ENCODE data around the gene BMP8A. TPM values are rescaled to one million over a fixed set of nuclear protein-coding genes. Genes with fewer than 3 reads are reported as not detected.
"Not testable (repeated sequence)": the region's sequence is repeated elsewhere in the genome, so short reads cannot be mapped to it uniquely, and the experiment has no call there.

The BMP8A gene
- total RNA-seq, 1 donor from 2014 or later = 0.23 TPM

DNA sequence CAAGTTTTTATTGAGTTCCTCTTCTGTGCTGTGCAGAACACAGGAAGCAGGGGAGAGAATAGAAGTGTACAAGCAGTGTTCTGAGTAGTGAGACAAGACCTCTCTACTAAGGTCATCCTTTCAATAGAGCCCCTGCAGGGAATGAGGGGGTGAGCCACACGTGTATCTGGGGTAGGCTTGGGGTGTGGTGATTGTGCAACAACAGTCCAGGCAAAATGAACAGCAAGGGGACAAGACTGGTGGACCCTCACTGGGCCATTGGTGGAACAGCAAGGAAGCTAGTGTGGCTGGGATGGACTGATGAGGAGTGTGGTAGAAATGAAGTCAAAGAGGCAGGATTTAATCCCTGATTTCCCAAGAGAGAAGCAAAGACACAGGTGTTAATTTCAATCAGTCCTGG, 8.2 kb upstream of the BMP8A start:
- DNase-seq (ENCODE audit: low spot score) = no peak

DNA sequence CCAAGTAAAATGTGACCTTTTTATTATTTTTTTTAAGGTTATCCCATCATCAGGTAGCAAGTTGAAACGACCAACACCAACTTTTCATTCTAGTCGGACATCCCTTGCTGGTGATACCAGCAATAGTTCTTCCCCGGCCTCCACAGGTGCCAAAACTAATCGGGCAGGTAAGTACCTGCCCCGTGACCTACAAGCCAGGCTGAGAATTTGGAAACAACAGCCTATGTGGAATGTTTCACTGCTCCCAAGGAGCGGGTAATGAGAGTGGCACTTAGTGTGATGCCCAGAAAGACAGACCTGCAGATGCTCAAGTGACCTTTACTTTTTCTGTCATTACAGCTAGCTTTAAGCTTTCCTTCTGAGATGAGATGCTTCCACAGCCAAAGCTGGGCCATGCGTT, 6.9 kb upstream of the BMP8A start:
- DNase-seq (ENCODE audit: low spot score) = no peak

DNA sequence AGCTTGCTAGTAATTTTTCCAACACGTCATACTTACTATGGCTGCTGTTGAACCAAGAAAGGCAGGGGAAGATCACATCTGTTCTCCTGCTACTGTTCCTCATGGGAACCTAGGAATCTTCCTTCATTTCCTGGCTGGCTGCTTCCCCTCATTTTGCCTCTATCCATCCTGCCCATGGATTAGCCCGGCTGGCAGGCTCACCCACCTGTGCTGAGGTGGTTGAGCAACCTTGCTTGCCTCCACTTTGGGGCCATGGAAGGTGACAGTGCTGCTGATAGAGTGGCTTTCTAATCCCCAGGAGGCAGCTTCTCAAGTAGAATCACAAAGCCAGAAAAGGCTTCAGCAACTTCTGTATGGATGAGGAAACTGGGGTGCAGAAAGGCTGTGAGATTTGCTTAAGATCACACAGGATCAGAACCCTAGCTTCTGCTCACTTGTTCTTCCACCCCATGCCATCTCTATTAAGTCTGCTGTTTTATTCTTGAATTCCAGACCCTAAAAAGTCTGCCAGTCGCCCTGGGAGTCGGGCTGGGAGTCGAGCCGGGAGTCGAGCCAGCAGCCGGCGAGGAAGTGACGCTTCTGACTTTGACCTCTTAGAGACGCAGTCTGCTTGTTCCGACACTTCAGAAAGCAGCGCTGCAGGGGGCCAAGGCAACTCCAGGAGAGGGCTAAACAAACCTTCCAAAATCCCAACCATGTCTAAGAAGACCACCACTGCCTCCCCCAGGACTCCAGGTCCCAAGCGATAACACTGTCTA, 6.2 kb upstream of the BMP8A start:
- DNase-seq (ENCODE audit: low spot score) = no peak

DNA sequence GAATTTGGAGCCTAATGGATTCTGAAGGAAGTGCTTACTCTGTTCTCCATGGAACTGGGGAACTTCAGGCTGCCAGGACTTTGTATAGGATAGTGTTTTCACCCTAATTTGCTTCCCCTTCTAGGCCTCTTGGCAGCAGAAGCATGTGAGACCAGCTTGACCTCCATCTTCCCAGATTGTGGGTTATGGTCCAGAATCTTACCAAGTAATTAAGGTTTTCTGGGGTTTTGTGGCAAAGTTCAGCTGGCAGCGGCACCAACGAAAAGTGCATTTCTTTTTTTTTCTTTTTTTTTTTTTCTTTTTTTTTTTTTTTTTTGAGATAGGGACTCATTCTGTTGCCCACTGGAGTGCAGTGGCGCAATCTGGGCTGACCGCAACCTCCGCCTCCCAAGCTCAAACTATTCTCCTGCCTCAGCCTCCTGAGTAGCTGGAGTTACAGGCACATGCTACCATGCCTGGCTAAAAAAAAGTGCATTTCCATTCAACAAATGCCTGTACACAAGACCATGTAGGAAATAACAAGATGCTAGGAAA, 3.4 kb upstream of the BMP8A start:
- DNase-seq (ENCODE audit: low spot score) = no peak

DNA sequence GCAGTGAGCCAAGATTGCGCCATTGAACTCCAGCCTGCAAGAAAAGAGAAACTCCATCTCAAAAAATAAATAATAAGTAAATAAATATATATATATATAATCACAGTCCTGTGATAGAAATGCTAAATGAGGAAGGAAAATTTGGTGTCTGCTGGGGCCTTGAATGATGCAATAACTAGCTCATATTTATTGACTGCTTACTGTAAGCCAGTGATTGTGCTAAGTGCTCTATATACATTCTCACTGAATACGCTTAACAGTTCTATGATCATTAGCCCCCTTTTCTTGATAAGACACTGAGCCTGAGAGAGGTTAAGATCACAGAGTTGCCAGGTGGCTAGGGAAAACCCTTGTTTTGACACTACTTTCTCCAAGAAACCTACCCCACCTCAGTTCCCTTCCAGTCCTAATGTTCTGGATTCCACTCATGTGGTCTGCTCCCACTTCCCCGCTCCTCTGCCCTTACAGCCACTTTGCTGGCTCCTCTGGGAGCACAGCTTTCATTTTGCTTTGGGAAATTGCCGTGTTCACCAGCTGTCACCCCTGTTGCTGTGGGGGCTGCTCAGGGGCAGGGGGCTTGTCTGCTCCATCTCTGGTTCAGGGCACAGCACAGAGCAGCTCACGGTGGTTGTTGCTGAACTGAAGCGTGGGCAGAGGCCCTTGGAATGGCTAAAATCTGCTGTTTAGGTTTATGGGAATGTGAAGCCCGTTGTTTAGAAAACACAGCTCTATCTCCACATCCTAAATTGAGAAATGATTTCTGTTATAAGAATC, 2.5 kb upstream of the BMP8A start:
- no peak for DNase-seq (ENCODE audit: low spot score)

DNA sequence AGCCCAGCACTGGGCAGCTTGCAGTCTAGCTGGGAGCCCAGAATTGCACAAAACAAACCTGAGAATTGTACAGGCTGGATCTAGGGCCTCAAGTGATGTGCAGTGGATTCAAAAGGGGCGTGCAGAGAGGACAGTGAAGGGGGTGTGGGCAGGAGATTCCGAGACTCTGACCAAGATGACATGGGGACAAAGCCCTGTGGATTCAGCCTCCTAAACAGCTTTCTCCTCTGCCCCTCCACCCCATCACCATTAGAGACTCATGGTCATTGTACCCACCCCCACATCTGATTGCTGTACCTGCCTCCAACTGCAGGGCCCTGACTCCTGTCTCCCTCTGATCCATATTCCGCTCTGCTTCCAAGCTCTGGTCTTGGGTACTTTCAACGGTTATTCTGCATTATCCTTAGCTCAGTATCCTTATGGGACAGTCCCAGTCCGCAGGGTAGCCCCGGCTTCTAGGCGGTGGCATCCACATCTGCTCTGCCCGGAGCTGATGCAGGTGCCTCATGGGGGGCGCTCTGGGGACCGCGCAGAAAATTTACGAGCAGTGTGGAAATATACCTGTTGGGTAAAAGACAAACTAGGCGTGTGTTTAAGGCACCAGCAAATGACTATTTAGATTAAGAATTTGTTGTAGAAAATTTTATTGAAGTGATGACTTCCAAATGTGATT, 1.7 kb upstream of the BMP8A start:
- DNase-seq (ENCODE audit: low spot score) = no peak

DNA sequence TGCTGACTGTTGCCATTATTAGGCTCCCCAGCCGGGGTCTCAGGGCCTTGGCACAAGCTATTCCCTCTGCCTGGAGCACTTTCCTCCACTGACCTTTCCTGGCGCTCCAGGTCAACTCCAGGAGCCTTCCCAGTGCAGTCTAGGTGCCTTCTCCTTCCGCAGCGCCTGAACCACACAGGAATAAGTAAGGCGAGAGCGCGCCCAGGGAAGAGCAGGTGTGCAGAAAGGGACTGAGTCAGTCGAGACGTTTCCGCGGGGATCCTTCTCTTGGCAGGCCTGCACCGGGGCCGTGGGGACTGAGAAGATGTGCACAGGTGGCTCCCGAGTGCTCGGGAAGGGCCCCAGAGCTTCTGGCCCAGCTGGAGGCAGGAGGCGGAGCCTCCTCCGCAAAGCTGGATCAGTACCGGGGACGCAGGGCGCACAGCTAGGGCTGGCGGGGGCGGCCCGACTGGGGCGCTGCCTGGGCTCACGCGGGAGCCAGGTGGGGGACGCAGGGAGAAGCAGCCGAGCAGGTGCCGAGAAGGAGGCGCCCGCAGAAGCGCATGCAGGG, 765 bp upstream of the BMP8A start:
- no peak for DNase-seq (ENCODE audit: low spot score)

DNA sequence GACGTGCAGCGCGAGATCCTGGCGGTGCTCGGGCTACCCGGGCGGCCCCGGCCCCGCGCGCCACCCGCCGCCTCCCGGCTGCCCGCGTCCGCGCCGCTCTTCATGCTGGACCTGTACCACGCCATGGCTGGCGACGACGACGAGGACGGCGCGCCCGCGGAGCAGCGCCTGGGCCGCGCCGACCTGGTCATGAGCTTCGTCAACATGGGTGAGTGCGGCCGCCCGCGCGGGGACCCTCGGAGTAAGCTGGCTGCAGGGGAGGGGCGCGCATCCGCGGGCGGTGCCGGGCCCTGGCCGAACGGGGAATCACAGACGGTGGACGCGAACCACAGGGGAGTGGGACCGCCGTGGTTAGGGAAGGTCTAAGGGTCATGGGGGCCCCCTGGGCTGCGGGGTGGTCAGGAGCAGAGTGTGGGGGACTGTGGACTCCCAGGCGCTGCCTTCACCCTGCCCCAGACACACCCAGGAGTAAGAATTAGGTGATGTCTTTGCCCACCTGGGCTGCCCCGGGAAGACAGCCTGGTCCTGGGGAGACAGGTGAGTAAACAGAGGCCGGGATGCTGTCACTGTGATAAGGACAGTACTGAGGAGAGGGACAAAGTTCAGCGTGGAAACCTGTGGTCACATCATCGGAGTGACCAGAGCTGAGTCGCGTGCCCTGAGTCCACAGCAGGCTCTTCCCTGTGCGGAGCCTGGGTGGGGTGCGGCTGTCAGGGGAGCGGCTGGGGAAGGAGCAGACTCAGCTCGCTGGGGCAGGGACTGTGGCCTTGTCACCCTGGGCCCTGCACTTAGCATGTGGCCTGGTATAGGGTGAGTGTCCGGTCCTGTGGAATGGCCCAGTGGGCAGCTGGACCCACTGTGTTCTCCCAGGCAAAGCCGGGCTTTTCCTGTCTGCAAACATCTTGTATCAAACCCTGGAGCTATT, 944 bp downstream of the BMP8A start:
- not testable (repeated sequence) for DNase-seq (ENCODE audit: low spot score)

DNA sequence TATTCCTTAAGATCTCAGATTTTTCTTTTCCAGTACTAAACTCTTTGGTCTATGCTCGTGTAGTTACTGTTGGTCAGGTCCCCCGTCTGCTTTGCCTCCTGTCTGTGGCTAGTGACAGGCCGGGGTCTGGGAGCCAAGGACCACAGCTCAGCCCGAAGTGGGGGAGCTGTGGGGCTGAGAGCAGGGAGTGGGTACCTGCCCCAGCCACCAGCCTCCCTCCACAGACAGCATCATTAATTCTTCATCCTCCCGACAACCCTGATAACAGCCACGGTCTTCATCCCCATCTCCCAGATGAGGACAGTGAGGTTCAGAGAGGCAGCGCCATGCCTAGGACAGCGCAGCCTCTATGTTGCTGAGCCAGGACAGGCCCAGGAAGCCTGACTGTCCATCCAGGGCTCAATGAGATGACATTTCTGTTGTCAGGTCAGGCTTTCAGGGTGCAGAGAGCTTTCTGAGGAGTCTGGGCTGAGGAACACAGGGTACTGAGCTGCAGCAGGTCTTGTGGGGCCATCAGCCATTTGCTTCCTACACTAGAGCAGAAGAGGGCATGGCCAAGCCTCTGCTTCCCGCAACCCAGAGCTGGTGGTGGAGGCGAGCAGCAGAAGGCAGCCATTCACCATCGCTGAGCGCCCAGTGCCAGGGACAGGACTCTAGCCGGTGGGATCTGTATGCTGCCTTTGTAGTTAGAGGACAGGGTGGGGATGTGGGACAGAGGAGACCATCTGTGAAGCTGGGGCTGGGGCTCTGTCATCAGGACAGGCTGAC, 1.8 kb downstream of the BMP8A start:
- not testable (repeated sequence) for DNase-seq (ENCODE audit: low spot score)

DNA sequence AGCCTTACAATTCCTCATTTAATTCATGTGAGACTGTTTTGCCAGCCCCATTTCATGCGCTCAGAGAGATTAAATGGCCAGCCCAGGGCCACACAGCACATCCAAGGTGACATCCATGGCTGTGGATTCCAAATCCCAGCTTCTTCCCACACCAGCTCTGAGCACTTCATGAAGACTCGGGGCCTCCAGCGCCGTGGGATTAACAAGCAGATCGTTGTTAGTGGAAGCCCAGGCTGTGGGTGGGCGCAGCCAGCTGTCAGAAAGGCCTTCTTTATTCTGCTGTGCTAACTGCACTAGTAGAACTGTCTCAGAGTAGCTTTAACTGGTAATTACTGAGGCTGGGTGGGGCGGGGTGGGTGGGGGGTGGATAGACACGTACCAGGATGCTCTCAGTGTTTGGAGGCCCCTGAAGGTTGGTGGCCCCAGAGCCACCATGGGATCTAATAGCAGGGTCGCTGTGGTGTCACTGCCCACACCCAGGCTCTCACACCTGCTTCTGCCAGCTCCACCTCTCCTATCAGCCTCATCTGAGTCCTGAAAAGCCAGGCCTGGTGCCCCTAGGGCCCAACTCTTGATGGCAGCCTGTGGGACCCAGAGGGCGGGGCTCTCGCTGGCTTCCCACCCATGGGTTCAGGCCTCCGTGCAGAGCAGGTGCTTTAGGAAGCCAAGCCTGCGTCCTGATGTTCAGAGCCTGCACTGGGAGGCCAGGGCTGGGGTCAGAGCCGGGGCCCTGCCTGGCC, 3.4 kb downstream of the BMP8A start:
- DNase-seq (ENCODE audit: low spot score) = no peak

DNA sequence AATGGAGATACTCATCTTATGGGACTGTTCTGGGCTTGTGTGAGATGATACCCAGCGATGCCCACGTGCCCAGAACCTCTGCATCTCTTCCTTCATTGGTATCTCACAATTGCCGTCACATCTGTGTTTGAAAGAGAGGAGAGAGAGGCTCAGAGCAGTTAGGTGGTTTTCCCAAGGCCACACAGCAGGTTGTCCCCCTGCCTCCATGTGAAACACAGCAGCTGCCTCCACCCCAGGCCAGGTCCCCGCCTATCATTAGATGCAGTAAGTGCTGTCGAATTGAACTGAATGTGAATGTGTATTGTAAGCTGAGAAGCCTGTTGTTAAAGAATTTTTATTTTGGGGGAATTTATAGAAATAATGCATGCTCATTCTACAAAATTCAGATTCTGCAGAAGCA, 5.1 kb downstream of the BMP8A start:
- DNase-seq (ENCODE audit: low spot score) = not testable (repeated sequence)

DNA sequence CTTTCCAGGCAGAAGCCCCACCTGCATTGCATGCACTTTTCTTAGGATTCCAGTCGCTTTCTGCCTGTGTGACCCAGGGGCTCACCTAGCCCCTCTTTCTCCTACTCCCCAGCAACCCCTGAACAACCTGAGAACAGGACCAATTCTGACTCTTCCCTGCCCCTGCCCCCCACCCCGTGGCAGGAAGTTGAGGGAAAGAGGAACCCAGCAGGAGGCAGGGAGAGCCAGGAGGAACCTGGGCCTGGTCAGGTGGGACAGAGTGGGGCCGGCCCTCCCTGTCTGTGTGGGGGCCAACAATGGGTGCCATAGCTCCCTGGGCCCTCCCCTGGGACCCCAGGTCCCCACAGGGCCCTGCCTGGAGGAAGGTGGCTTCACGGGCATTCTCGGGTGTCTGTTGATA, 6.1 kb downstream of the BMP8A start:
- no peak for DNase-seq (ENCODE audit: low spot score)

DNA sequence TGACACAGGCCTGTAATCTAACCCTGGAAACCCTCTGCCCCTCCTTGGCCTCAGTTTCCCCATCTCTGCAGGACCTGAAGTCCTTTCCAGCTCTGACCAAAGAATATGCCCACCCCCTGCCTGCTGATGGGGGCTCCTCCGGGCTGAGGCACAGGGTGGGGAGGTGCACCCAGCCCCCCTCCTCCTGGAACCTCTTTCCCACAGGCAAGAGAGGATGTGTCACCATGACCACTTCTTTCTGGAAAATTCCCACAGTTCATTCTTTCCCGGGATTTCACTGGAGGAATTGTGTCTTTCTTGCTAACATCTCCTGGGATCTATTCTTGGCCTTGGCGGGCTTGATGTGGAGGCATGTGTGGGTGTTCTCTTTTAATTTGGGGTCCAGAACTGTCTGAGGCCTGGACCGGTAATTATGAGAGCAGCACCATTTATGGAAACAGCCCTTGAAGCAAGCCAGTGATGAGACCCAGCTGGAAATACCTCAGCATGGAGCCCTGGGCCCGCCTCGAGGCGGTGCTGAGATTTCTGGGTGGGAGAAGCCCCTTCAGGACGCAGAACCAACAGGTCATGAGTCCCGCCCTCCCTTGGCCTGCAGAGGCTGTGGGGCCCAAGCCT, 6.8 kb downstream of the BMP8A start:
- not testable (repeated sequence) for DNase-seq (ENCODE audit: low spot score)

DNA sequence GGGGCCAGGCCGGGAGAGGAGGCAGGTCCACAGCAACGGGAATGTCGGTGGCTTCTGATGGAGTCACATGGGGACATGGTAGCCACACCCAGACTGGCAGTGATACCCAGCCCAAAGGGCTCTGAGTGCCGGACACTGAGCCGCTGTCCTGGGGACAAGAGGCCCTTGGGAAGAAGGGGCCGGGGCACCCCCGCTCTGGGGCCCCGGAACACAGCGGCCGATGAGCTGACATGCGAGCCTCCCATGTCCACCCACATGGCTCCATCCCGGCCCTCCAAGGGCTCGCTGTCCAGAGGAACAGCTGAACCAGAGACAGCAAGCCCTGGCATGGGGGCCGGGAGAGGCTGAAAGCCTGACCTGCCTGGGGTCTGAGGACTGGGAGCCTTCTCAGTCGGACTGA, 7.4 kb downstream of the BMP8A start:
- DNase-seq (ENCODE audit: low spot score) = not testable (repeated sequence)

DNA sequence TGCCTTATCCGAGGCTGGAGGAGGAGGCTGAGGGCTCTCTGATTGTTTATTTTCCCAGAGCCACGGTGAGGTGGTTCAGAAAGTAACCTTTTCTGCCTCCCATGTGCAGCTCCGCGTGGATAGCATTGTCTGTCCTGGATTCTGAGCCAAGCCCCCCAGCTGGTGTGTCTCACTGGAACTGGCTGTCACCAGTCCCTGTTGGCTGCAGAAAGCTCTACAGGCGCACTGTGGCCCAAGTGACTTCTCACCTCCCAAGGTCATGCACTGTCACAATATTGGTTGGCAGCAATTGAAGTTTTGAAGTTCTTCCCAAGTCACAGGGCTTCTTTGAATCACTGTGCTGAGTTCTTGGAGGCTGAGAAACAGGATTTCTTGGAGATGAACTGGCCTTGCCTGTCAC, 8.2 kb downstream of the BMP8A start:
- no peak for DNase-seq (ENCODE audit: low spot score)

DNA sequence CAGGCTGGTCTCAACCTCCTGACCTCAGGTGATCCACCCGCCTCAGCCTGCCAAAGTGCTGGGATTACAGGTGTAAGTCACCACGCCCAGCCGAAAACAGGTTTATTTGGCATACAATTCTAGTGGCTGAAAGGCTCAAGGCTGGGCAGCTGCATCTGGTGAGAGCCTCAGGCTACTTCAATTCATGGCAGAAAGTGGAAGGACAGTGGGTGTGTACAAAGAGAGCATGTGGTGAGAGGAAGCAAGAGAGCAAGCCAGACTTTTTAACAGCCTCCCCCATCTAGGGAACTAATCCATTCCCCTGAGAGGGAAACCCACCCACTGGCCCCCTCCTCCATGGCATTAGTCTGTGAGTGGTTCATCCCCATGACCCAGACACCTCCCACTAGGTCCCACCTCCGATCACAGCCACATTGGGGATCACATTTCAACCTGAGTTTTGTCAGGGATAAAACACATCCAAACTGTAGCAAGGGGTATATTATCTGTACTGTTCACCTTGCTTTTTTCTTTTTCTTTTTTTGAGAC, 9.5 kb downstream of the BMP8A start:
- no peak for DNase-seq (ENCODE audit: low spot score)

DNA sequence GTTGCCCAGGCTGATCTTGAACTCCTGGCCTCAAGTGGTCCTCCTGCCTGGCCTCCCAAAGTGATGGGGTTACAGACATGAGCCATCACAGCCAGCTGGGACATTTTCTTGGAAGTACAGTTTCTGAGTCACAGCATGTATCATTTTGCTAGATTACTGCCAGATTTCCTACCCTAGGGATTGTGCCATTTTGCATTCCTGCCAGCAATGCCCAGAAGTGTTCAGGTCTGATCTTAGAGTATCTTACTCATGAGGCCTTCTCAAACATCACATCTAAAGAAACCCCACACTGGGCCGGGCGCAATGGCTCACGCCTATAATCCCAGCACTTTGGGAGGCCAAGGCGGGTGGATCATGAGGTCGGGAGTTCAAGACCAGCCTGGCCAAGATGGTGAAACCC, 10.2 kb downstream of the BMP8A start:
- no peak for DNase-seq (ENCODE audit: low spot score)

DNA sequence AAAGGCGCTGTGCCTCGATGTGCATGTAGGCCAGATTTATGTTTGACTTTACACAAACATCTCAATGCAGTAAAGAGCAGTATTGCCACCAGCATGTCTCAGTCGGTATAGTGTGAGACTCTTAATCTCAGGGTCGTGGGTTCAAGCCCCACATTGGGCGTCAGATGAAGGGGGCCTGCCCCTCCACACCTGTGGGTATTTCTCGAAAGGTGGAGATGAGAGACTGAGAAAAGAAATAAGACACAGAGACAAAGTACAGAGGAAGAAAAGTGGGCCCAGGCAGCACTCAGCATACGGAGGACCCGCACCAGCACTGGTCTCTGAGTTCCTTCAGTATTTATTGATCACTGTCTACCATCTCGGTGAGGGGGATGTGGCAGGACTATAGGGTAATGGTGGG, 13.0 kb downstream of the BMP8A start:
- DNase-seq (ENCODE audit: low spot score) = not testable (repeated sequence)

DNA sequence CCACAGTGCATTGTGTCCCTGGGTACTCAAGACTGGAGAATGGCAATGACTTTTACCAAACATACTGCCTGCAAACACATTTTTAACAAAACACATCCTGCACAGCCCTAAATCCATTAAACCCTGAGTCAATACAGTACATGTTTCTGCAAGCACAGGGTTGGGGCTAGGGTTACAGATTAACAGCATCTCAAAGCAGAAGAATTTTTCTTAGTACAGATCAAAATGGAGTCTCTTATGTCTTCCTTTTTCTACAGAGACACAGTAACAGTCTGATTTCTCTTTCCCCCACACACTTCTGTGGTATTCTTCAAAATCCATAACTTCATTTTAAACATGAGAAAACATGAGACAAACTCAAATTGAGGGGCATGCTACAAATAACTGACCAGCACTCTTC, 13.9 kb downstream of the BMP8A start:
- no peak for DNase-seq (ENCODE audit: low spot score)
